Heart left ventricle (tissue), 13 donors: ENCODE measurements around the gene SP140.

Source experiments
- CTCF ChIP-seq, 12 donors: fragments of 200-600 bp; sonication (generic) in 4 of 12; IDR thresholded peaks; one replicate each; pipeline versions ENCODE4 v1.5.0 to v1.8.0; 2018 to 2022; ENCODE audit warnings: antibody characterized with exemption in 12 of 12, mild to moderate bottlenecking in 5 of 12
- POLR2A ChIP-seq, 2 donors: fragments of 450-650 bp; IDR thresholded peaks; one replicate each; pipeline ENCODE4 v1.6.1; 2017; ENCODE audit warnings: antibody characterized with exemption in 2 of 2, mild to moderate bottlenecking in 2 of 2, moderate library complexity in 2 of 2
- donor health status: ischemic (EF 13 %, LVEDD 7.1; RV severe dilation, severe dysfunction).
- donor health status: DM: no; HTN: yes; CAD: no.
- donor health status: DM: no; HTN: no; CAD: no.
- donor health status: ischemic (EF 25% LVEDD 6.9; RV normal size, moderate dysfunction).
- donor health status: ischemic (EF 25% LVEDD 5.7; RV mildly dilated, moderate dysfunction).
- donor health status: ischemic (EF 35%, LVEDD 5.7; RV mildly dilated, moderate dysfunction).
- donor health status: nonischemic (EF 11% LVEDD 7.7; RV severe dilation, severe dysfunction).
- donor health status: DM: yes; HTN: yes; CAD: no.
- donor health status: PGD.
- donor health status: ischemic (EF 29% LVEDD 5.4; RV normal size, mild dysfunction).
- donor health status: nonischemic (EF 23%, LVEDD 6.1; RV moderate dilation, normal function).

- TF ChIP-seq CTCF (IDR thresholded peaks at IDR 0.05) (no peak), POLR2A (IDR thresholded peaks at IDR 0.05) (no peak)
Measured at GRCh38 chr2:230227216-230227615, 1.7 kb downstream of the SP140 start.
